Liver (tissue), 9 donors: ENCODE results near the gene PSMD7. TPM values are rescaled to one million over a fixed set of nuclear protein-coding genes. Genes with fewer than 3 reads are reported as not detected.

Experiments
- DNase-seq: peaks from one replicate; pipeline ENCODE4 v3.0.0-alpha.2; 2017; ENCODE audit warnings: low spot score
- H3K27ac ChIP-seq, 2 donors: one replicate each; pipeline ENCODE4 v1.7.0; 2013; ENCODE audit warnings: inconsistent platforms in 2 of 2, low read length in 2 of 2, control low read depth in 1 of 2, low read depth in 1 of 2, mild to moderate bottlenecking in 1 of 2
- H3K27me3 ChIP-seq, 4 donors: one replicate each; pipeline versions ENCODE4 v1.6.1 to v1.7.0; 2013; ENCODE audit warnings: low read length in 3 of 4, inconsistent platforms in 1 of 4, mild to moderate bottlenecking in 1 of 4, moderate library complexity in 1 of 4; ENCODE audit not compliant: control insufficient read depth in 4 of 4, insufficient read depth in 4 of 4
- H3K36me3 ChIP-seq, 4 donors: one replicate each; pipeline versions ENCODE4 v1.6.1 to v1.7.0; 2013; ENCODE audit warnings: low read length in 3 of 4, mild to moderate bottlenecking in 3 of 4, low read depth in 1 of 4, moderate library complexity in 1 of 4; ENCODE audit not compliant: control insufficient read depth in 4 of 4, insufficient read depth in 3 of 4
- H3K4me1 ChIP-seq, 4 donors: one replicate each; pipeline versions ENCODE4 v1.6.1 to v1.7.0; 2013; ENCODE audit warnings: low read length in 3 of 4, mild to moderate bottlenecking in 3 of 4, moderate library complexity in 1 of 4; ENCODE audit not compliant: control insufficient read depth in 4 of 4, insufficient read depth in 4 of 4
- H3K4me3 ChIP-seq, 3 donors: one replicate each; pipeline versions ENCODE4 v1.6.1 to v1.7.0; 2013; ENCODE audit warnings: low read length in 3 of 3, control low read depth in 1 of 3, low read depth in 1 of 3, mild to moderate bottlenecking in 1 of 3
- H3K9ac ChIP-seq, 2 donors: one replicate each; pipeline ENCODE4 v1.7.0; 2013; ENCODE audit warnings: low read length in 2 of 2, mild to moderate bottlenecking in 2 of 2, moderate library complexity in 2 of 2, control low read depth in 1 of 2, low read depth in 1 of 2
- H3K9me3 ChIP-seq, 4 donors: one replicate each; pipeline versions ENCODE4 v1.6.1 to v1.7.0; 2013; ENCODE audit warnings: low read length in 3 of 4; ENCODE audit not compliant: control insufficient read depth in 4 of 4
- ATF3 ChIP-seq: IDR thresholded peaks from 2 replicates; pipeline ENCODE4 v1.6.1; 2016; ENCODE audit warnings: antibody characterized with exemption
- EGR1 ChIP-seq, 2 donors: IDR thresholded peaks; 2 replicates each; pipeline ENCODE4 v1.6.1; 2016 to 2018; ENCODE audit warnings: antibody characterized with exemption in 2 of 2, low read depth in 2 of 2
- FOXA2 ChIP-seq: IDR thresholded peaks from 2 replicates; pipeline ENCODE4 v1.6.1; 2016; ENCODE audit warnings: antibody characterized with exemption
- GABPA ChIP-seq, 2 donors: IDR thresholded peaks in 1 of 2; conservative IDR thresholded peaks in 1 of 2; 2 replicates each; pipeline ENCODE4 v1.6.1; 2016; ENCODE audit warnings: antibody characterized with exemption in 2 of 2, mild to moderate bottlenecking in 1 of 2, moderate library complexity in 1 of 2
- HNF4A ChIP-seq, 2 donors: conservative IDR thresholded peaks; 2 replicates each; pipeline ENCODE4 v1.6.1; 2016; ENCODE audit warnings: antibody characterized with exemption in 2 of 2, mild to moderate bottlenecking in 2 of 2
- JUND ChIP-seq, 2 donors: IDR thresholded peaks; 2 replicates each; pipeline ENCODE4 v1.6.1; 2016; ENCODE audit warnings: antibody characterized with exemption in 2 of 2
- MAX ChIP-seq: IDR thresholded peaks from 2 replicates; pipeline ENCODE4 v1.6.1; 2016; ENCODE audit warnings: antibody characterized with exemption
- NR2F2 ChIP-seq: IDR thresholded peaks from 2 replicates; pipeline ENCODE4 v1.6.1; 2016; ENCODE audit warnings: antibody characterized with exemption
- RAD21 ChIP-seq, 2 donors: IDR thresholded peaks; 2 replicates each; pipeline ENCODE4 v1.6.1; 2016; ENCODE audit warnings: antibody characterized with exemption in 2 of 2, mild to moderate bottlenecking in 2 of 2
- REST ChIP-seq: IDR thresholded peaks from 2 replicates; pipeline ENCODE4 v1.6.1; 2016; ENCODE audit warnings: antibody characterized with exemption, mild to moderate bottlenecking
- RXRA ChIP-seq, 2 donors: IDR thresholded peaks; 2 replicates each; pipeline ENCODE4 v1.6.1; 2017 to 2018; ENCODE audit warnings: antibody characterized with exemption in 2 of 2, mild to moderate bottlenecking in 1 of 2
- SP1 ChIP-seq: IDR thresholded peaks from 2 replicates; pipeline ENCODE4 v1.6.1; 2018; ENCODE audit warnings: antibody characterized with exemption, mild to moderate bottlenecking
- TAF1 ChIP-seq: conservative IDR thresholded peaks from 2 replicates; pipeline ENCODE4 v1.6.1; 2016; ENCODE audit warnings: antibody characterized with exemption, mild to moderate bottlenecking
- YY1 ChIP-seq: IDR thresholded peaks from 2 replicates; pipeline ENCODE4 v1.6.1; 2016; ENCODE audit warnings: antibody characterized with exemption, mild to moderate bottlenecking
- ZBTB33 ChIP-seq: IDR thresholded peaks from 2 replicates; pipeline ENCODE4 v1.6.1; 2016; ENCODE audit warnings: antibody characterized with exemption
- WGBS: extraction: QIAGEN DNeasy Blood & Tissue Kit; methylation state at CpG from one replicate; pipeline ENCODE4 v1.1.7; 2013; 5-methylcytosine and 5-hydroxymethylcytosine counted together
- polyA plus RNA-seq, 2 donors: library from polyadenylated mRNA; stranded (reverse) in 1 of 2; unstranded in 1 of 2; fragments of 200-250 nt in 1 of 2; fragments of >200 nt in 1 of 2; fragmentation: Nextera tagmentation in 1 of 2; extraction: Ambion mirVana in 1 of 2; gene quantifications; one replicate each; pipeline versions ENCODE4 v1.2.1 to v1.2.3, GENCODE V29; 2013 to 2015
- total RNA-seq, 2 donors: library from RNA; depleted of rRNA; stranded (reverse); fragments of >200 nt; gene quantifications; one replicate each; pipeline ENCODE4 v1.2.3, GENCODE V29; 2014
- donor health status: healthy.
- donor health status: healthy.
- donor health status: healthy.
- donor health status: healthy.
- donor health status: healthy.

The PSMD7 gene
- total and polyA plus RNA-seq, 4 donors: 33.7 to 84.9 (median 60.9) TPM

- no peak for TF ChIP-seq ZBTB33
- no peak for TF ChIP-seq EGR1 (IDR thresholded peaks at IDR 0.05; ENCODE audit: low read depth in 2 of 2)
- TF ChIP-seq HNF4A (conservative IDR thresholded peaks at IDR 0.05): no peak
- TF ChIP-seq NR2F2: no peak
Measured at GRCh38 chr16:74277974-74278373, 18.6 kb upstream of the PSMD7 start (continued).

- TF ChIP-seq EGR1 (IDR thresholded peaks at IDR 0.05; ENCODE audit: low read depth in 2 of 2) (no peak), GABPA (IDR thresholded peaks at IDR 0.05 in 1 of 2, conservative IDR thresholded peaks at IDR 0.05 in 1 of 2) (no peak), ATF3 (no peak), SP1 (no peak), TAF1 (no peak), REST (no peak), NR2F2 (no peak), YY1 (no peak), RAD21 (IDR thresholded peaks at IDR 0.05) (no peak), JUND (IDR thresholded peaks at IDR 0.05) (no peak), FOXA2 (no peak), RXRA (IDR thresholded peaks at IDR 0.05) (no peak), MAX (no peak)
- no peak for DNase-seq
- no peak overlapping the region for H3K27ac ChIP-seq
- H3K4me3 ChIP-seq: no peak overlapping the region
- no peaks in the 10 kb centered on the region for H3K27me3 ChIP-seq
- no peak overlapping the region for H3K9ac ChIP-seq
- H3K9me3 ChIP-seq: no peaks in the 10 kb centered on the region
- no peaks in the 10 kb centered on the region for H3K36me3 ChIP-seq
- H3K4me1 ChIP-seq: peaks cover 0 to 4% (median 2%) of the 10 kb centered on the region in 4 donors
- WGBS: 87% methylated on average over 3 of the region's 3 CpGs
Measured at GRCh38 chr16:74279266-74279665, 17.3 kb upstream of the PSMD7 start.

- Histone ChIP-seq H3K9ac (no peak overlapping the region), H3K27me3 (no peaks in the 10 kb centered on the region), H3K27ac (no peak overlapping the region), H3K4me3 (no peak overlapping the region), H3K4me1 (no peaks in the 10 kb centered on the region), H3K9me3 (no peaks in the 10 kb centered on the region), H3K36me3 (no peaks in the 10 kb centered on the region)
- TF ChIP-seq FOXA2 (no peak), RXRA (IDR thresholded peaks at IDR 0.05) (no peak), YY1 (no peak), REST (no peak), EGR1 (IDR thresholded peaks at IDR 0.05; ENCODE audit: low read depth in 2 of 2) (no peak)
- 90% methylated on average over 6 of the region's 6 CpGs for WGBS
- no peak for DNase-seq
Measured at GRCh38 chr16:74279805-74280204, 16.8 kb upstream of the PSMD7 start.
